ENCODE results near the gene OR2A25. TPM values are rescaled to one million over a fixed set of nuclear protein-coding genes. Genes with fewer than 3 reads are reported as not detected.

OR2A25 gene
- total RNA-seq, 4 donors from 2014 or later: not detected

DNA sequence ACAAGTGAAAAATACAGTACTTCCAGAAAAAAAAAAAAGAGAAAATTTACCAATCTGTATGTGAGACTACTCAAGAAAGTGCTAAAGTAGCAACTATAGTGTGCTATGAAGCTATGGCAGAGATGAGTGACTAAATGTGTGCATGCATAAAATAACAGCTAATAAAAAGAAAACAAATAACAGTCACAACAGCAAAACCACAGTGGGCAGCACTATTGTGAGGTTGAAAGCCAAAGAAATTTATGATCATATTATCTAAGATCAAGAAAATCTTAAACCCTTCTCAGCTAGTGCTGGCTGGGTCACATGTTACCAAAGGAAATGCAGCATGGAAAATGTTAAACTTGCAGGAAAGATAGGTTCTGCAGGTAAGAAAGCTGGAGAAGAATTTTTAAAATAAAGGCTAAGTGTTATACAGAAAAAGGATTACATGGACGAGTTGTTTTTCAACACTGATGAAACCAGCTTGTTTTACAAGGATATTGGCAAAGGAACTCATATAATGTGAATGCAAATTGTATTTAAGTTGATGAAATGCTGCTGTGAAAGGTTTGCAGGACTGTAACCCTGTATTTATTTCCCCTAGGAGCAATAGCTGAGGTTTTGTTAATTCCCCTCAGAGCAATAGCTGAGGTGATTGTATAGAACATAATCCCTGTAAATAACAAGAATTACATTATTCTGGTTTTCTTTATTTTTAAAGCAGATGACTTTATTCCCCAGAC lies 36.5 kb upstream of the OR2A25 start:
- no peak overlapping the region for H3K4me3 ChIP-seq
- TF ChIP-seq POLR2A (IDR thresholded peaks at IDR 0.05) (no peak), EP300 (IDR thresholded peaks at IDR 0.05) (no peak)
- TF ChIP-seq, protein P1, sequence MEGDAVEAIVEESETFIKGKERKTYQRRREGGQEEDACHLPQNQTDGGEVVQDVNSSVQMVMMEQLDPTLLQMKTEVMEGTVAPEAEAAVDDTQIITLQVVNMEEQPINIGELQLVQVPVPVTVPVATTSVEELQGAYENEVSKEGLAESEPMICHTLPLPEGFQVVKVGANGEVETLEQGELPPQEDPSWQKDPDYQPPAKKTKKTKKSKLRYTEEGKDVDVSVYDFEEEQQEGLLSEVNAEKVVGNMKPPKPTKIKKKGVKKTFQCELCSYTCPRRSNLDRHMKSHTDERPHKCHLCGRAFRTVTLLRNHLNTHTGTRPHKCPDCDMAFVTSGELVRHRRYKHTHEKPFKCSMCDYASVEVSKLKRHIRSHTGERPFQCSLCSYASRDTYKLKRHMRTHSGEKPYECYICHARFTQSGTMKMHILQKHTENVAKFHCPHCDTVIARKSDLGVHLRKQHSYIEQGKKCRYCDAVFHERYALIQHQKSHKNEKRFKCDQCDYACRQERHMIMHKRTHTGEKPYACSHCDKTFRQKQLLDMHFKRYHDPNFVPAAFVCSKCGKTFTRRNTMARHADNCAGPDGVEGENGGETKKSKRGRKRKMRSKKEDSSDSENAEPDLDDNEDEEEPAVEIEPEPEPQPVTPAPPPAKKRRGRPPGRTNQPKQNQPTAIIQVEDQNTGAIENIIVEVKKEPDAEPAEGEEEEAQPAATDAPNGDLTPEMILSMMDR (IDR thresholded peaks at IDR 0.05): no peak
- 63 to 64% methylated on average over 1 of the region's 1 CpG for WGBS, 2 donors

DNA sequence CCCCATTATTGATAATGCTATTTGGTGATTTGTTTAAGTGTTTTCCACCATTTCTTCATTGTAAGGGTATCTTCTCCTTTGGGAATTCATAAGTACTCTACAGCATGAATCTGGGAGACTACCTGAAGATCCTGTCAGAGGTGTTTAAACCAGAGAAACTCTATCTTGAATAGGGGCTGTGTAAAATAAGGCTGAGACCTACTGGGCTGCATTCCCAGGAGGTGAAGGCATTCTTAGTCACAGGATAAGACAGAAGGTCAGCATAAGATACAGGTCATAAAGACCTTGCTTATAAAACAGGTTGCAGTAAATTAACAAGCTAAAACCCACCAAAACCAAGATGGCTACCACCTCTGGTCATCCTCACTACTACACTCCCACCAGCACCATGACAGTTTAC lies 34.2 kb upstream of the OR2A25 start:
- Histone ChIP-seq H3K36me3 (no peaks in the 10 kb centered on the region), H3K9me3 (no peaks in the 10 kb centered on the region), H3K27me3 (no peaks in the 10 kb centered on the region), H3K4me1 (peaks cover 0 to 11% (median 0%) of the 10 kb centered on the region in 4 donors), H3K4me3 (no peak overlapping the region), H3K27ac (no peak overlapping the region)
- no peak for DNase-seq (ENCODE audit: low spot score in 2 of 2)
- TF ChIP-seq, protein P1 (IDR thresholded peaks at IDR 0.05): no peak
- TF ChIP-seq EP300 (IDR thresholded peaks at IDR 0.05) (no peak), POLR2A (IDR thresholded peaks at IDR 0.05) (no peak)

More for the DNA sequence above, 36.5 kb upstream of the OR2A25 start:
- Histone ChIP-seq H3K27ac (no peak overlapping the region), H3K4me1 (peaks cover 0 to 11% (median 0%) of the 10 kb centered on the region in 4 donors), H3K27me3 (no peaks in the 10 kb centered on the region), H3K9me3 (no peaks in the 10 kb centered on the region), H3K36me3 (no peaks in the 10 kb centered on the region)
- DNase-seq (ENCODE audit: low spot score in 2 of 2): no peak

DNA sequence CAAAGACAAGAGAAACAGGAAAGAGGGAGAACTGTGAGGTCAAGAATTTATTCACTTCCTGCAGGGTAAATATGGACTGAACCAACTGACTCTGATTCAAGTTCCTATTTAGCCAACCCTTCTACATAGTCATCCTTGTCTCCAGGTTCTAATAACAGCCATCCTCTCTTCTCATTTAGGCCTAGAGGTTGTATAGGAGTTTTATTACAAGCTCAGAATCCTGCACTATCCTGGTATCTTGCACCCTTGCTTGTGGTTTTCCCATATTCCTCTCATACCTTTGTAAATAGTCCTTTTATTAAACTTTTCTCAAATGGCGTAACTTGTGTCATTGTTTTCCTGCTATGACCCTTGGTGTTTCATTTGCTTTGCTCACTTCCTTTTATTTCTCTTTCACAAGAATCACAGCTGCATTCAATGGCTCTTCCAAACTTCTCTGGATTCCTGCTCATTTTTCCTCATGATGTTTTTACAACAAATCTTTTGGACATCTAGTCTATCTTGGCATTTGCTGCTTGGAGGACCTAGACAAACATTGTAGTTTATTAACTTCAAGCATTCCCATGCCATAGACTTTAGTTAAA lies 33.2 kb upstream of the OR2A25 start:
- Histone ChIP-seq H3K9me3 (no peaks in the 10 kb centered on the region), H3K36me3 (no peaks in the 10 kb centered on the region), H3K4me1 (peaks cover 0 to 11% (median 0%) of the 10 kb centered on the region in 4 donors), H3K27ac (peak overlapping the region in 1 of 4 donors; percentile 18), H3K4me3 (no peak overlapping the region), H3K27me3 (no peaks in the 10 kb centered on the region)
- DNase-seq (ENCODE audit: low spot score in 2 of 2): no peak
- 27 to 60% methylated on average over 1 of the region's 1 CpG for WGBS, 2 donors
- no peak for TF ChIP-seq EP300 (IDR thresholded peaks at IDR 0.05)
- TF ChIP-seq POLR2A (IDR thresholded peaks at IDR 0.05): no peak
- TF ChIP-seq, protein P1 (IDR thresholded peaks at IDR 0.05): no peak

DNA sequence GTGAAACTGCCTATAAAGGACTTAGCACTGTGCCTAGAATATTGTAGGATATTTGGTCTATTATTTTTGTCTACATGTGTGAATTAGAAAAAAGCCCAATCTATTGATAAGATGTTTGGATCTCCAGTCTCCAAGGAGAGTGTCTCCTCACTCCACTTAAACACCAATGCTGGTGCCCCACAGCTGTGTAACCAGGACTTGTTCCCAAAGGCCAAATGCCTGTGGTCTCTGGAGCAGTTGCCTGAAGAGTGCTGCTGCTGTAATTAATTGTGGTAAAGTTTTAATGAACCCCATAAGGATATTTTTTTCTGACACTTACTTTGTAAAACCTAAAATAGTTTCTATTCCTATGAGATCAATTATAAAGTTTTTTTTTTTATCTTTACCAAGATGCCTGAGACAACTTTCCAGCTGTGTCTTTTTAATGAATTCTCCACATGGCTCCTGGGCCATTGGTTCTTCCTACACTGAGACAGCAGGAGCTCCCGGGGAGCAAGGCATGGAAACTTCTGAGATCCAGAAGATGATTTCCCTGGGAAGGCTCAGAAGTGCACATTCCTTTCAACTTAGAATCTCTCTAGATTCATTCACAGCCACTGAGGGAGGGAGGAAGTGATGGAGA lies 32.1 kb upstream of the OR2A25 start:
- no peaks in the 10 kb centered on the region for H3K9me3 ChIP-seq
- WGBS, 2 donors: 41 to 64% methylated on average over 1 of the region's 1 CpG
- H3K4me3 ChIP-seq: no peak overlapping the region
- no peak for TF ChIP-seq POLR2A (IDR thresholded peaks at IDR 0.05)
- no peak overlapping the region for H3K27ac ChIP-seq
- no peak for DNase-seq (ENCODE audit: low spot score in 2 of 2)
- H3K27me3 ChIP-seq: no peaks in the 10 kb centered on the region
- no peaks in the 10 kb centered on the region for H3K36me3 ChIP-seq
- H3K4me1 ChIP-seq: peaks cover 0 to 11% (median 0%) of the 10 kb centered on the region in 4 donors

DNA sequence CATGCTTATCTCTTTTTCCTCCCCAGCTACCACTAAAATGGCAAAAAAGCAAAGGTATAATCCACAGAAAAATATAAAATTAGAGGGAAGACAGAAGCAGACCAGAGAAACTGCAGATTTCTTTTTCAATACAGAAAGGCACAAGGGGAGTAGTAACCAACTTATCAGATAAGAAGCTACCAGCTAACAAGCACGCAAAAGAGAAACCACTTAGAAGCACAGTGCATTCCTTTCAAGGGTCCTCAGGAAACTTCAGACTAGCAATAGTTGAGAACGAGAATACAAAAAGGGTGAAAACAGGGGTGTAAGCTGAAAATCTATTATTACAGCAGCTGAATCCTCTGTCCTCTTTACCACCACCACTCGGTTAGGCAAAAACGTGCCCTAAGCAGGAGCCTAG lies 30.7 kb upstream of the OR2A25 start:
- WGBS, 2 donors: 70 to 90% methylated on average over 4 of the region's 4 CpGs
- H3K27me3 ChIP-seq: no peaks in the 10 kb centered on the region
- no peaks in the 10 kb centered on the region for H3K36me3 ChIP-seq
- no peak for DNase-seq (ENCODE audit: low spot score in 2 of 2)
- peaks cover 0 to 4% (median 0%) of the 10 kb centered on the region in 4 donors for H3K4me1 ChIP-seq
- H3K4me3 ChIP-seq: no peak overlapping the region
- H3K27ac ChIP-seq: no peak overlapping the region
- TF ChIP-seq POLR2A (IDR thresholded peaks at IDR 0.05) (no peak), EP300 (IDR thresholded peaks at IDR 0.05) (no peak)
- TF ChIP-seq, protein P1 (IDR thresholded peaks at IDR 0.05): no peak
- H3K9me3 ChIP-seq: no peaks in the 10 kb centered on the region
